GM12873 (cell line): ENCODE results near the gene PPP2R1B.

Experiments
- CTCF ChIP-seq: IDR thresholded peaks from 2 replicates; pipeline ENCODE4 v1.5.1; 2012; ENCODE audit warnings: low read depth, mild to moderate bottlenecking, moderate library complexity, low read length, control low read depth; ENCODE audit not compliant: insufficient read depth; ENCODE audit errors: missing control alignments

PPP2R1B gene

GRCh38 chr11:111683806-111684205, 82.4 kb downstream of the PPP2R1B start:
- no peak for TF ChIP-seq CTCF

- TF ChIP-seq CTCF = no peak
Observed at GRCh38 chr11:111680486-111681175, 85.6 kb downstream of the PPP2R1B start.
